DOHH2 (cell line): ENCODE measurements around the gene FBXO7.

Experiments used
- CTCF ChIP-seq: fragments of 200-600 bp; sonication (generic); IDR thresholded peaks from one replicate; pipeline ENCODE4 v1.5.1; 2014; ENCODE audit warnings: antibody characterized with exemption, mild to moderate bottlenecking, low read depth, low read length; ENCODE audit not compliant: poor library complexity, severe bottlenecking
- EZH2phosphoT487 ChIP-seq: fragments of 200-600 bp; sonication (generic); IDR thresholded peaks from 2 replicates; pipeline ENCODE4 v1.6.1; 2017; ENCODE audit warnings: borderline replicate concordance, mild to moderate bottlenecking, antibody characterized with exemption, low read length, moderate library complexity, mixed read lengths

GRCh38 chr22:32522237-32522636 lies 47.6 kb downstream of the FBXO7 start:
- TF ChIP-seq CTCF = no peak
- TF ChIP-seq EZH2phosphoT487 = no peak
